Esophagus squamous epithelium (tissue), 4 donors: Measurements from ENCODE around the gene GPR146.

Experiments used
- POLR2A ChIP-seq, 4 donors: fragments of 450-650 bp; IDR thresholded peaks; one replicate each; pipeline ENCODE4 v1.6.1; 2017; ENCODE audit warnings: antibody characterized with exemption in 4 of 4, mild to moderate bottlenecking in 4 of 4, moderate library complexity in 3 of 4
- TF ChIP-seq, protein P1 (sequence below), 6 experiments: fragments of 450-650 bp in 4 of 6; fragments of 200-600 bp in 2 of 6; sonication (generic) in 2 of 6; IDR thresholded peaks; one replicate each; pipeline ENCODE4 v1.5.1; 2016 to 2019; ENCODE audit warnings: antibody characterized with exemption in 6 of 6, mild to moderate bottlenecking in 4 of 6, moderate library complexity in 4 of 6

- TF ChIP-seq, protein P1, sequence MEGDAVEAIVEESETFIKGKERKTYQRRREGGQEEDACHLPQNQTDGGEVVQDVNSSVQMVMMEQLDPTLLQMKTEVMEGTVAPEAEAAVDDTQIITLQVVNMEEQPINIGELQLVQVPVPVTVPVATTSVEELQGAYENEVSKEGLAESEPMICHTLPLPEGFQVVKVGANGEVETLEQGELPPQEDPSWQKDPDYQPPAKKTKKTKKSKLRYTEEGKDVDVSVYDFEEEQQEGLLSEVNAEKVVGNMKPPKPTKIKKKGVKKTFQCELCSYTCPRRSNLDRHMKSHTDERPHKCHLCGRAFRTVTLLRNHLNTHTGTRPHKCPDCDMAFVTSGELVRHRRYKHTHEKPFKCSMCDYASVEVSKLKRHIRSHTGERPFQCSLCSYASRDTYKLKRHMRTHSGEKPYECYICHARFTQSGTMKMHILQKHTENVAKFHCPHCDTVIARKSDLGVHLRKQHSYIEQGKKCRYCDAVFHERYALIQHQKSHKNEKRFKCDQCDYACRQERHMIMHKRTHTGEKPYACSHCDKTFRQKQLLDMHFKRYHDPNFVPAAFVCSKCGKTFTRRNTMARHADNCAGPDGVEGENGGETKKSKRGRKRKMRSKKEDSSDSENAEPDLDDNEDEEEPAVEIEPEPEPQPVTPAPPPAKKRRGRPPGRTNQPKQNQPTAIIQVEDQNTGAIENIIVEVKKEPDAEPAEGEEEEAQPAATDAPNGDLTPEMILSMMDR (IDR thresholded peaks at IDR 0.05) = no peak
- TF ChIP-seq POLR2A (IDR thresholded peaks at IDR 0.05) = no peak
These were observed 21.4 kb upstream of the GPR146 start for GRCh38 chr7:1022801-1023465.
